Activated CD4-positive, alpha-beta memory T cell treated with anti-CD3 and anti-CD28 coated beads, Interleukin-2, amount 10 ng/mL, durations not matched to agents 7 days and 5 days (primary cell): Measurements from ENCODE around the gene EFHD2. TPM values are rescaled to one million over a fixed set of nuclear protein-coding genes. Genes with fewer than 3 reads are reported as not detected.
A peak's percentile ranks its signal among the peaks of the same experiment; 100 is the strongest.
"Not testable (repeated sequence)": the region's sequence is repeated elsewhere in the genome, so short reads cannot be mapped to it uniquely, and the experiment has no call there.

Experiments
- CTCF ChIA-PET: fragments of 350-600 bp; sonication (Branson Sonifier 250); formaldehyde crosslinking; loops from one replicate; lab custom pipeline; 2021; ENCODE audit warnings: antibody characterized with exemption, inconsistent platforms; lab: Charles Lee
- POLR2A ChIA-PET: fragments of 350-600 bp; sonication (Branson Sonifier 250); formaldehyde crosslinking; loops from one replicate; lab custom pipeline; 2021; ENCODE audit warnings: antibody characterized with exemption; lab: Charles Lee
- DNase-seq: peaks from one replicate; pipeline ENCODE4 v3.0.0-alpha.2; 2020
- H3K27ac Mint-ChIP-seq: one replicate; pipeline ENCODE4 v1.8.0; 2021; ENCODE audit warnings: mild to moderate bottlenecking, mixed read lengths
- H3K27me3 Mint-ChIP-seq: one replicate; pipeline ENCODE4 v1.8.0; 2021; ENCODE audit warnings: mixed read lengths
- H3K36me3 Mint-ChIP-seq: one replicate; pipeline ENCODE4 v1.8.0; 2021; ENCODE audit warnings: low read depth, mixed read lengths
- H3K4me1 Mint-ChIP-seq: one replicate; pipeline ENCODE4 v1.8.0; 2021; ENCODE audit warnings: mixed read lengths
- H3K4me3 Mint-ChIP-seq: one replicate; pipeline ENCODE4 v1.8.0; 2021; ENCODE audit warnings: mild to moderate bottlenecking, mixed read lengths
- H3K9me3 Mint-ChIP-seq: one replicate; pipeline ENCODE4 v1.8.0; 2021; ENCODE audit warnings: mixed read lengths
- total RNA-seq, 2 experiments: library from RNA; stranded (reverse); gene quantifications; one replicate each; pipeline ENCODE4 v1.2.3, GENCODE V29; 2021

The EFHD2 gene, protein sequence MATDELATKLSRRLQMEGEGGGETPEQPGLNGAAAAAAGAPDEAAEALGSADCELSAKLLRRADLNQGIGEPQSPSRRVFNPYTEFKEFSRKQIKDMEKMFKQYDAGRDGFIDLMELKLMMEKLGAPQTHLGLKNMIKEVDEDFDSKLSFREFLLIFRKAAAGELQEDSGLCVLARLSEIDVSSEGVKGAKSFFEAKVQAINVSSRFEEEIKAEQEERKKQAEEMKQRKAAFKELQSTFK
- total RNA-seq, result 10 to 100 TPM; 97.7 to 99.7 TPM

- DNase-seq, result peak; percentile 86
- peak within 1 kb of the TSS; percentile 97 for H3K4me3 Mint-ChIP-seq
- ChIA-PET CTCF (interaction anchor here (1.2 to 1.5 kb wide), 2 partner anchors 11 to 86 kb away, joined by 3 to 4 read pairs; no protein-coding TSS in a partner anchor), POLR2A (interaction anchor here (0.8 to 3.6 kb wide), 8 partner anchors 10 to 86 kb away, joined by 3 to 14 read pairs (median 6); no protein-coding TSS in a partner anchor)
- peak within 1 kb of the TSS; percentile 89 for H3K27ac Mint-ChIP-seq
- peaks cover 36% of the 10 kb centered on the region for H3K27me3 Mint-ChIP-seq
- peaks cover 32% of the 10 kb centered on the region for H3K36me3 Mint-ChIP-seq
- peaks cover 51% of the 10 kb centered on the region for H3K4me1 Mint-ChIP-seq
- H3K9me3 Mint-ChIP-seq, result no peaks in the 10 kb centered on the region
These were observed at the start of gene EFHD2 for GRCh38 chr1:15409388-15410222. Gene EFHD2 (plus strand): TSS chr1:15409888. CDS start chr1:15409972, 84 bp downstream.

DNA sequence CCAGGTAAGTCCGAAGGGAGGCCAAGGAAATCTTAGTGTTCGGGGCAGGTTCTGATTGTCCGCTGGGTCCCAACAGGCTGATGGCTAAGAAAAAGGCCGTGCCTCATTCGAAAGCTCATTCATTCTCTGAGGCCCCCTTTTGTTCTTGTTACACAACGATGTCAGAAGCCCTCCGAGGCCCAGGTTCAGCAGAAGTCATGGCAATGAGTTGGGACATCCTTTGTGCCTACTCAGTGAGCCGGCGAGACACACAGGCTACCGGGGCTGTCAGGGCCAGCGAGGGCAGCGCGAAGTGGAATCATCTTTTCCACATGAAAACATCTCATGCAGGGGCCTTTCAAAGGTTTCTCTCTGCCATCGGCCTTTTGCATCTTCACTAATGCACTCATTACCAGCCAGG lies 49.0 kb upstream of the EFHD2 start:
- peaks cover 17% of the 10 kb centered on the region for H3K27me3 Mint-ChIP-seq
- DNase-seq, result no peak
- H3K9me3 Mint-ChIP-seq, result no peaks in the 10 kb centered on the region
- H3K36me3 Mint-ChIP-seq, result no peaks in the 10 kb centered on the region
- no peak overlapping the region for H3K27ac Mint-ChIP-seq
- no peak overlapping the region for H3K4me3 Mint-ChIP-seq
- CTCF ChIA-PET, result interaction anchor here (0.7 to 1.2 kb wide), 3 partner anchors 37 to 70 kb away, joined by 3 to 4 read pairs (median 3); no protein-coding TSS in a partner anchor
- peaks cover 7% of the 10 kb centered on the region for H3K4me1 Mint-ChIP-seq
- POLR2A ChIA-PET, result no interaction called here

- no peaks in the 10 kb centered on the region for H3K9me3 Mint-ChIP-seq
- peaks cover 21% of the 10 kb centered on the region for H3K27me3 Mint-ChIP-seq
- ChIA-PET CTCF (interaction anchor here (1.2 kb wide), 1 partner anchor 55 kb away, joined by 3 read pairs; no protein-coding TSS in a partner anchor), POLR2A (no interaction called here)
- H3K4me3 Mint-ChIP-seq, result no peak overlapping the region
- no peak overlapping the region for H3K27ac Mint-ChIP-seq
- no peaks in the 10 kb centered on the region for H3K4me1 Mint-ChIP-seq
- no peak for DNase-seq
- no peaks in the 10 kb centered on the region for H3K36me3 Mint-ChIP-seq
These were observed 47.5 kb upstream of the EFHD2 start for GRCh38 chr1:15362096-15362736.

GRCh38 chr1:15362737-15363128 lies 47.0 kb upstream of the EFHD2 start:
- Mint-ChIP-seq H3K4me1 (no peaks in the 10 kb centered on the region), H3K36me3 (no peaks in the 10 kb centered on the region), H3K27me3 (peaks cover 18% of the 10 kb centered on the region), H3K27ac (no peak overlapping the region), H3K4me3 (no peak overlapping the region), H3K9me3 (no peaks in the 10 kb centered on the region)
- POLR2A ChIA-PET, result no interaction called here
- CTCF ChIA-PET, result interaction anchor here (1.0 to 1.4 kb wide), 2 partner anchors 39 to 69 kb away, joined by 3 to 5 read pairs; no protein-coding TSS in a partner anchor
- no peak for DNase-seq

DNA sequence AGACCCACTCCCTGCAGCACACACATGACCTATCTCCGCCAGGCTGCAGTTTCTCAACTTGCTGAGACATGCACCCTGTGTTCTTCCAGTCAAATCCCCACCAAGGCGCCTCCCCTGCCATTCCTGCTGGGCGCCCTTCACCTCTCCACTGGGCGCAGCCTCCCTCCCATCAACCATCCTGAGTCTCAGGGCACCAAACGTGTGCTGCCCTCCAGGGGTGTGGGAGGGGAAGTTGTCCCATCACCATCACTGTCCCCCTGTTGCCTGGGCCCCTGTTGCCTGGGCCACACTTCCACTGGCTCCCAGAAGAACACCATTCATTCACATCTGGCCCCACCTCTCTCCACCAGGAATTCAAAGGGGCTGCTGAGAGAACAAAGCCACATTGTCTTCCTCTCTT lies 44.9 kb upstream of the EFHD2 start:
- POLR2A ChIA-PET, result no interaction called here
- H3K4me3 Mint-ChIP-seq, result no peak overlapping the region

DNA sequence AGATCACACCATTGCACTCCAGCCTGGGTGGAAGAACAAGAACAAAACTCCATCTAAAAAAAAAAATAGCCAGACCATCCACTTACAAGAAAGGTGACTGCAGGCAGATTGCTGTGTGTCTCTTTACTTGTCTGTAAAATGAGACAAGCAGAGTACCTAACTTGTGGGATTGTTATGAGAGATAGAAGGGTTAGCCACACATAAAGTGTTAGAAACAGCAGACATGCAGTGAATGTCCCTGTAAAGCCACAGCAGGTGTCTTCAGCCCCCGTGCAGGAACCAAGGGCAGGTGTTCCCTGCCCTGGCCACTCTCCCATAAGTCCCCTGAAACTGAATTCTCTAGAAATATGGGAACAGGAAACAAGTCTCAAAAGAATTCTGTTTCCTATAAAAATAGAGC lies 40.8 kb upstream of the EFHD2 start:
- no peaks in the 10 kb centered on the region for H3K4me1 Mint-ChIP-seq
- ChIA-PET CTCF (no interaction called here), POLR2A (no interaction called here)
- no peak overlapping the region for H3K4me3 Mint-ChIP-seq
- H3K9me3 Mint-ChIP-seq, result no peaks in the 10 kb centered on the region
- no peak for DNase-seq
- peaks cover 12% of the 10 kb centered on the region for H3K27me3 Mint-ChIP-seq
- H3K27ac Mint-ChIP-seq, result no peak overlapping the region
- H3K36me3 Mint-ChIP-seq, result no peaks in the 10 kb centered on the region

More for the DNA sequence above, 44.9 kb upstream of the EFHD2 start:
- Mint-ChIP-seq H3K27ac (no peak overlapping the region), H3K36me3 (no peaks in the 10 kb centered on the region), H3K9me3 (no peaks in the 10 kb centered on the region), H3K27me3 (peaks cover 11% of the 10 kb centered on the region), H3K4me1 (no peaks in the 10 kb centered on the region)
- no peak for DNase-seq
- CTCF ChIA-PET, result no interaction called here

DNA sequence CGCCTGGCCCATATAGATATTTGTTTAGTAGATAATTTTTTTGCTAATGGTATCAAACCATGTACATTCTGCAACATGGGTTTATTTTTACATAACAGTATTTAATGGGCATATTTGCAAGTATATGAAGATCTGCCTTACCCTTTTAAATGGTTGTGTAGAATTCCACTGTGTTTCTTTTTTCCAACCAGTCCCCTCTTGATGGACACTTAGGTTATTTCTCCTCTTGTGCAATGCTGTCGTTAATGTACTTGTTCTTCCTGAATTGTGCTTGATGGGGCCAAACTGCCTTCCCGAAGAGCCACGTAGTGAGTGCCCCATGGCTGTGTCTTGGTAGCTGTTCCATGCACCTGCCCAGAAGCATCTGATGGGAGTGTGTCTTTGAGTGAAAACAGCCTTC lies 39.4 kb upstream of the EFHD2 start:
- Mint-ChIP-seq H3K27ac (no peak overlapping the region), H3K4me3 (no peak overlapping the region), H3K27me3 (peaks cover 7% of the 10 kb centered on the region), H3K36me3 (no peaks in the 10 kb centered on the region), H3K4me1 (no peaks in the 10 kb centered on the region), H3K9me3 (no peaks in the 10 kb centered on the region)
- ChIA-PET CTCF (no interaction called here), POLR2A (no interaction called here)
- no peak for DNase-seq

GRCh38 chr1:15370781-15371520 lies 38.7 kb upstream of the EFHD2 start:
- Mint-ChIP-seq H3K9me3 (no peaks in the 10 kb centered on the region), H3K27ac (no peak overlapping the region), H3K4me1 (no peaks in the 10 kb centered on the region), H3K36me3 (no peaks in the 10 kb centered on the region), H3K27me3 (peaks cover 5% of the 10 kb centered on the region), H3K4me3 (no peak overlapping the region)
- DNase-seq, result no peak
- ChIA-PET POLR2A (no interaction called here), CTCF (no interaction called here)

- no peak for DNase-seq
- no peak overlapping the region for H3K27ac Mint-ChIP-seq
- no peaks in the 10 kb centered on the region for H3K36me3 Mint-ChIP-seq
- H3K4me3 Mint-ChIP-seq, result no peak overlapping the region
- H3K9me3 Mint-ChIP-seq, result no peaks in the 10 kb centered on the region
- no peaks in the 10 kb centered on the region for H3K4me1 Mint-ChIP-seq
- ChIA-PET POLR2A (no interaction called here), CTCF (no interaction called here)
- H3K27me3 Mint-ChIP-seq, result peaks cover 2% of the 10 kb centered on the region
These were observed 37.8 kb upstream of the EFHD2 start for GRCh38 chr1:15371610-15372545.

DNA sequence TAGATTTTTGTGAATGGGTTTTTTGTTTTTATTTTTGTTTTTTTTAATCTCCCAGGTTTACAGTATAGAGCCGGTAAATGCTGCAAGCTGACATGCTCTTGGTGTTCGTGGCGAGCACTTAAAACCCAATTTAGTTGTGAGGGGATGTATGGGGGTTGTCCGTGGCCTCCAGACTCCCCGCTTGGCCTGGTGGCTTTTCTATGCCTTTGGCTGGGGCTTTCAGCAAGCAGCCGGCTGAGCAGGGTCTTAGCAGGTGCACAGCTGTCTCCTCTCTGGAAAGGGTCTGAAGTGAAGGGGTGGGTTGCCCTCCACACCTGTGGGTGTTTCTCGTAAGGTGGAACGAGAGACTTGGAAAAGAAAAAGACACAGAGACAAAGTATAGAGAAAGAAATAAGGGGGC lies 31.0 kb upstream of the EFHD2 start:
- H3K4me1 Mint-ChIP-seq, result no peaks in the 10 kb centered on the region
- H3K36me3 Mint-ChIP-seq, result no peaks in the 10 kb centered on the region
- no peak overlapping the region for H3K4me3 Mint-ChIP-seq
- H3K27me3 Mint-ChIP-seq, result peaks cover 11% of the 10 kb centered on the region
- ChIA-PET CTCF (no interaction called here), POLR2A (no interaction called here)
- DNase-seq, result no peak
- no peak overlapping the region for H3K27ac Mint-ChIP-seq
- H3K9me3 Mint-ChIP-seq, result no peaks in the 10 kb centered on the region

DNA sequence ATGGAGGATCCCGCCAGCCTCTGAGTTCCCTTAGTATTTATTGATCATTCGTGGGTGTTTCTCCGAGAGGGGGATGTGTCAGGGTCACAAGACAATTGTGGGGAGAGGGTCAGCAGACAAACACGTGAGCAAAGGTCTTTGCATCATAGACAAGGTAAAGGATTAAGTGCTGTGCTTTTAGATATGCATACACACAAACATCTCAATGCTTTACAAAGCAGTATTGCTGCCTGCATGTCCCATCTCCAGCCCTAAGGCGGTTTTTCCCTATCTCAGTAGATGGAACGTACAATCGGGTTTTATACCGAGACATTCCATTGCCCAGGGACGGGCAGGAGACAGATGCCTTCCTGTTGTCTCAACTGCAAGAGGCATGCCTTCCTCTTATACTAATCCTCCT lies 30.5 kb upstream of the EFHD2 start:
- H3K4me1 Mint-ChIP-seq, POLR2A ChIA-PET, CTCF ChIA-PET, H3K27ac Mint-ChIP-seq, H3K4me3 Mint-ChIP-seq, H3K9me3 Mint-ChIP-seq, H3K36me3 Mint-ChIP-seq, DNase-seq: not testable (repeated sequence)
- peaks cover 11% of the 10 kb centered on the region for H3K27me3 Mint-ChIP-seq
